Measurements from ENCODE around the gene SCAND1.

GRCh38 chr20:35988910-35989463 is 34.7 kb upstream of the SCAND1 start:
- TF ChIP-seq POLR2A (IDR thresholded peaks at IDR 0.05) (no peak), POLR2AphosphoS5 (IDR thresholded peaks at IDR 0.05) (no peak)

Data from breast epithelium (tissue), 3 donors.